CD4-positive, alpha-beta memory T cell (primary cell): ENCODE measurements around the gene HOXB2. TPM values are rescaled to one million over a fixed set of nuclear protein-coding genes. Genes with fewer than 3 reads are reported as not detected.

ENCODE experiments used
- CTCF ChIA-PET: fragments of 350-600 bp; sonication (Branson Sonifier 250); formaldehyde crosslinking; loops from one replicate; lab custom pipeline; 2021; ENCODE audit warnings: inconsistent platforms; ENCODE audit not compliant: partially characterized antibody; lab: Charles Lee
- POLR2A ChIA-PET: fragments of 350-600 bp; sonication (Branson Sonifier 250); formaldehyde crosslinking; loops from one replicate; lab custom pipeline; 2021; ENCODE audit not compliant: partially characterized antibody; lab: Charles Lee
- DNase-seq, 5 donors: peaks; one replicate each; pipeline versions ENCODE4 v3.0.0 to v3.0.0-alpha.2; 2020 to 2022; ENCODE audit warnings: mixed read lengths in 1 of 5
- H3K27ac ChIP-seq: one replicate; pipeline ENCODE4 v1.7.0; 2013; ENCODE audit warnings: low read depth, low read length
- H3K27me3 ChIP-seq: 2 replicates; pipeline ENCODE4 v1.7.0; 2013; ENCODE audit warnings: mild to moderate bottlenecking, low read length, moderate library complexity; ENCODE audit not compliant: insufficient read depth
- H3K36me3 ChIP-seq: 2 replicates; pipeline ENCODE4 v1.7.0; 2013; ENCODE audit warnings: mild to moderate bottlenecking, low read length, moderate library complexity; ENCODE audit not compliant: insufficient read depth
- H3K4me1 ChIP-seq: 2 replicates; pipeline ENCODE4 v1.7.0; 2013; ENCODE audit warnings: mild to moderate bottlenecking, low read length, moderate library complexity; ENCODE audit not compliant: insufficient read depth
- H3K4me3 ChIP-seq, 2 donors: one replicate each; pipeline ENCODE4 v1.7.0; 2013; ENCODE audit warnings: low read length in 2 of 2, mild to moderate bottlenecking in 1 of 2
- H3K9me3 ChIP-seq, 2 donors: one replicate each; pipeline ENCODE4 v1.7.0; 2013; ENCODE audit warnings: low read length in 2 of 2, control low read depth in 1 of 2; ENCODE audit not compliant: control insufficient read depth in 1 of 2
- H3K27ac Mint-ChIP-seq, 7 donors: one replicate each; pipeline ENCODE4 v1.8.0; 2020 to 2021; ENCODE audit warnings: mixed read lengths in 7 of 7, mild to moderate bottlenecking in 6 of 7, inconsistent platforms in 3 of 7, moderate library complexity in 3 of 7
- H3K27me3 Mint-ChIP-seq, 2 donors: one replicate each; pipeline ENCODE4 v1.8.0; 2020 to 2021; ENCODE audit warnings: mixed read lengths in 2 of 2
- H3K36me3 Mint-ChIP-seq, 2 donors: one replicate each; pipeline ENCODE4 v1.8.0; 2020 to 2021; ENCODE audit warnings: mixed read lengths in 2 of 2, inconsistent platforms in 1 of 2, mild to moderate bottlenecking in 1 of 2
- H3K4me1 Mint-ChIP-seq, 4 donors: one replicate each; pipeline ENCODE4 v1.8.0; 2020 to 2021; ENCODE audit warnings: mixed read lengths in 4 of 4, mild to moderate bottlenecking in 1 of 4
- H3K4me3 Mint-ChIP-seq, 8 donors: one replicate each; pipeline ENCODE4 v1.8.0; 2020 to 2021; ENCODE audit warnings: mixed read lengths in 8 of 8, mild to moderate bottlenecking in 7 of 8, moderate library complexity in 6 of 8, inconsistent platforms in 3 of 8
- H3K9me3 Mint-ChIP-seq, 8 donors: one replicate each; pipeline ENCODE4 v1.8.0; 2020 to 2021; ENCODE audit warnings: mixed read lengths in 8 of 8, mild to moderate bottlenecking in 5 of 8, inconsistent platforms in 3 of 8, moderate library complexity in 1 of 8
- intact Hi-C: fragments of 100-400 bp; cut with micrococcal nuclease; formaldehyde crosslinking; loops from one replicate; pipeline ENCODE4 v1.15.1; 2023
- polyA plus RNA-seq, 2 donors: library from polyadenylated mRNA; unstranded; fragments of 300-500 nt; fragmentation: Illumina TruSeq; gene quantifications; one replicate each; pipeline ENCODE4 v1.2.3, GENCODE V29; 2021
- total RNA-seq, 2 experiments: library from RNA; stranded (reverse); gene quantifications; one replicate each; pipeline ENCODE4 v1.2.3, GENCODE V29; 2021

The HOXB2 gene
- total and polyA plus RNA-seq, 4 experiments from 2014 or later = 12.7 to 39.2 (median 35.4) TPM

DNA sequence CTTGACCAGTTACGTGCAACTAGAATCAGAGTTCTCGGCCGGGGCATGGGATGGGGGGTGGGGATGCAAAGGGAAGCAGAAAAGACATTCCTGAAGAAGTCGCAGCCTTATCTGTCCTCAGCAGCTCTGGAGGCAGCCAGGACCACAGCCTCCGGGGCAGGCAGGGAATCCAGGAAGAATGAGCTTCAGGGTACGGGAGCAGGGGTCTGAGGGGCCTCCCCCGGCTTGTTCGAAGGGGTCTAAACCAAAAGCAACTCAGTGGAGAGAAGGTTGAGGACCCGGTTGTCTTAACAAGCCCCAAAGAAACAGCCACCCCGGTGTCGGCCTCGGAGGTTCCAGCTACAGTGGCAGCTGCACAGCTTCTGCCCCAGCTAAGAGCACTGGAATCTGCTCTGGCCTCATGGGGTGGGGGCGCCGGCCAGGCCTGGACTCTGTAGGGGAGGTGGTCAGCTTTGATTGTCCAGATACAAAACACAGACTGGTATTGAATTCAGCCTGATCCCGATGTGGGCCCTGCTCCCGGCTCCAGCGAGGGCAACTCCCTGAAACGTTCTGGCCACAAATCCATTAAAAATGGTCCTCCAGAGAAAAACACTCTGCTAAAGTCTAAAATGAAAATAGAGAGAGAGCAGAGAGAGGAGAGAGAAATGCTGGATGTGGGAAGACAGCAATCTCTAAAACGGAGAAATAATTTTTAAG is 25.6 kb upstream of the HOXB2 start:
- POLR2A ChIA-PET = interaction anchor here (0.5 to 0.8 kb wide), 3 partner anchors 24 to 65 kb away, joined by 3 read pairs; no protein-coding TSS in a partner anchor
- Histone ChIP-seq H3K27me3 (no peaks in the 10 kb centered on the region), H3K4me3 (no peak overlapping the region), H3K4me1 (peaks cover 3% of the 10 kb centered on the region), H3K9me3 (no peaks in the 10 kb centered on the region), H3K27ac (no peak overlapping the region), H3K36me3 (no peaks in the 10 kb centered on the region)
- intact Hi-C loops = no loop called here
- Mint-ChIP-seq H3K4me3 (no peak overlapping the region), H3K27ac (no peak overlapping the region), H3K9me3 (no peaks in the 10 kb centered on the region), H3K36me3 (peaks cover 0 to 4% of the 10 kb centered on the region in 2 donors), H3K27me3 (peaks cover 0 to 11% of the 10 kb centered on the region in 2 donors), H3K4me1 (peaks cover 1 to 12% (median 8%) of the 10 kb centered on the region in 4 donors)
- no peak for DNase-seq
- CTCF ChIA-PET = interaction anchor here (1.2 kb wide), 1 partner anchor 23 kb away, joined by 3 read pairs; the partner anchor contains the start of gene HOXB5

- Histone ChIP-seq H3K36me3 (no peaks in the 10 kb centered on the region), H3K9me3 (no peaks in the 10 kb centered on the region), H3K27ac (no peak overlapping the region), H3K4me3 (no peak overlapping the region), H3K4me1 (peaks cover 3% of the 10 kb centered on the region), H3K27me3 (no peaks in the 10 kb centered on the region)
- peaks cover under 1 to 11% of the 10 kb centered on the region in 2 donors for H3K27me3 Mint-ChIP-seq
- H3K27ac Mint-ChIP-seq = no peak overlapping the region
- peaks cover 0 to 4% of the 10 kb centered on the region in 2 donors for H3K36me3 Mint-ChIP-seq
- CTCF ChIA-PET = interaction anchor here (1.2 kb wide), 1 partner anchor 23 kb away, joined by 3 read pairs; the partner anchor contains the start of gene HOXB5
- intact Hi-C loops = no loop called here
- DNase-seq = no peak
- H3K4me1 Mint-ChIP-seq = peaks cover 1 to 9% (median 8%) of the 10 kb centered on the region in 4 donors
- POLR2A ChIA-PET = interaction anchor here (0.5 to 0.8 kb wide), 4 partner anchors 24 to 233 kb away, joined by 3 read pairs; no protein-coding TSS in a partner anchor
- H3K9me3 Mint-ChIP-seq = no peaks in the 10 kb centered on the region
- no peak overlapping the region for H3K4me3 Mint-ChIP-seq
These were observed 24.9 kb upstream of the HOXB2 start for GRCh38 chr17:48569674-48570324.

GRCh38 chr17:48569240-48569582 is 24.3 kb upstream of the HOXB2 start:
- Histone ChIP-seq H3K27ac (no peak overlapping the region), H3K4me3 (no peak overlapping the region), H3K9me3 (no peaks in the 10 kb centered on the region), H3K27me3 (no peaks in the 10 kb centered on the region), H3K36me3 (no peaks in the 10 kb centered on the region), H3K4me1 (peaks cover 3% of the 10 kb centered on the region)
- Mint-ChIP-seq H3K4me3 (peak overlapping the region in 1 of 8 donors; percentile 27), H3K4me1 (peaks cover 1 to 9% (median 8%) of the 10 kb centered on the region in 4 donors), H3K9me3 (no peaks in the 10 kb centered on the region), H3K36me3 (peaks cover 0 to 4% of the 10 kb centered on the region in 2 donors), H3K27ac (peak overlapping the region in 1 of 7 donors; percentile 48), H3K27me3 (peaks cover 1 to 11% of the 10 kb centered on the region in 2 donors)
- DNase-seq = no peak
- POLR2A ChIA-PET = interaction anchor here (0.6 to 0.8 kb wide), 2 partner anchors 28 to 232 kb away, joined by 3 read pairs; no protein-coding TSS in a partner anchor
- CTCF ChIA-PET = interaction anchor here (1.2 kb wide), 1 partner anchor 24 kb away, joined by 3 read pairs; the partner anchor contains the start of gene HOXB5
- intact Hi-C loops = no loop called here

DNA sequence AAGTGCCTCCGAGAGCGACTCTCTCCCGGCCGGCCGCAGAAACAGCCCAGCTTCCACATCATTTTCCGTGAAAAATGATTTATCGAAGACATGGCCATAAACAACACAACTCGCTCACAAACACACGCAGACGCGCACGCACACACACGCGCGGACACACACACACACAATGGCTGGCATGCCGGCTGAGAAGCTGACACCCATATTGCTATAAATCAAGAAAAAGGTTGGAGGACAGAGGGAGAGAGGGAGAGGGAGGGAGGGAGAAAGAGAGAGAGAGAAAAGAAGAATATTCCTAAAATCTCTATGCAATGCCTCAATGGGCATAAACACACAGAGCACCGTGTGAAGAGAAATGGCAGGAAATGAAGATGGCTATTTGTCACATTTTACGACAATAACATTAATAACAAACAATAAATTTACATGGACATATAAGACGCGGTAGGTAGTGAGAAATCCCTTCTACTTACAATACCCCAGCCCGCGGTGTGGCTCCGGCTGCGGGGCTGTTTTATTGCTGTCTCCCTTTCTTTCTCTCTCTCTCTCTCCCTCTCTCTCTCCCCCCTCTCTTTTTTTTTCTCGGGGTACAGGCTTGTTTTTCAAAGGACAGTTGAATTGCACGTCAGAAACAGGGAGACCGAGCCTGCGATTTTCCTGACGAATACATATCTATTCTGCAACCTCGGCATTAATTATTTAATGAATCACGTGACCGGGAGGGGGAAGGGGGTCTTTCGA is 23.8 kb upstream of the HOXB2 start:
- ChIA-PET CTCF (interaction anchor here (1.3 to 1.4 kb wide), 2 partner anchors 23 to 56 kb away, joined by 3 to 5 read pairs; no protein-coding TSS in a partner anchor), POLR2A (interaction anchor here (0.6 kb wide), 1 partner anchor 232 kb away, joined by 3 read pairs; no protein-coding TSS in a partner anchor)
- peaks cover 3% of the 10 kb centered on the region for H3K4me1 ChIP-seq
- no peaks in the 10 kb centered on the region for H3K27me3 ChIP-seq
- H3K36me3 Mint-ChIP-seq = peaks cover 0 to 4% of the 10 kb centered on the region in 2 donors
- H3K27me3 Mint-ChIP-seq = peaks cover 1 to 11% of the 10 kb centered on the region in 2 donors
- H3K4me3 ChIP-seq = no peak overlapping the region
- peak overlapping the region in 5 of 8 donors; percentile 0 to 39 (median 13) for H3K4me3 Mint-ChIP-seq
- H3K4me1 Mint-ChIP-seq = peaks cover 1 to 9% (median 8%) of the 10 kb centered on the region in 4 donors
- intact Hi-C loops = no loop called here
- no peak overlapping the region for H3K27ac Mint-ChIP-seq
- DNase-seq = no peak
- no peaks in the 10 kb centered on the region for H3K9me3 Mint-ChIP-seq
- H3K27ac ChIP-seq = no peak overlapping the region
- H3K36me3 ChIP-seq = no peaks in the 10 kb centered on the region
- no peaks in the 10 kb centered on the region for H3K9me3 ChIP-seq

GRCh38 chr17:48567646-48568354 is 22.9 kb upstream of the HOXB2 start:
- Histone ChIP-seq H3K27ac (no peak overlapping the region), H3K36me3 (no peaks in the 10 kb centered on the region), H3K9me3 (no peaks in the 10 kb centered on the region), H3K4me3 (no peak overlapping the region), H3K27me3 (no peaks in the 10 kb centered on the region), H3K4me1 (peaks cover 3% of the 10 kb centered on the region)
- intact Hi-C loops = no loop called here
- POLR2A ChIA-PET = no interaction called here
- Mint-ChIP-seq H3K4me1 (peaks cover 1 to 9% (median 6%) of the 10 kb centered on the region in 4 donors), H3K27me3 (peaks cover 3 to 11% of the 10 kb centered on the region in 2 donors), H3K27ac (no peak overlapping the region), H3K9me3 (no peaks in the 10 kb centered on the region), H3K4me3 (no peak overlapping the region), H3K36me3 (peaks cover 0 to 4% of the 10 kb centered on the region in 2 donors)
- CTCF ChIA-PET = interaction anchor here (1.3 to 1.4 kb wide), 2 partner anchors 22 to 55 kb away, joined by 3 to 5 read pairs; no protein-coding TSS in a partner anchor
- no peak for DNase-seq

DNA sequence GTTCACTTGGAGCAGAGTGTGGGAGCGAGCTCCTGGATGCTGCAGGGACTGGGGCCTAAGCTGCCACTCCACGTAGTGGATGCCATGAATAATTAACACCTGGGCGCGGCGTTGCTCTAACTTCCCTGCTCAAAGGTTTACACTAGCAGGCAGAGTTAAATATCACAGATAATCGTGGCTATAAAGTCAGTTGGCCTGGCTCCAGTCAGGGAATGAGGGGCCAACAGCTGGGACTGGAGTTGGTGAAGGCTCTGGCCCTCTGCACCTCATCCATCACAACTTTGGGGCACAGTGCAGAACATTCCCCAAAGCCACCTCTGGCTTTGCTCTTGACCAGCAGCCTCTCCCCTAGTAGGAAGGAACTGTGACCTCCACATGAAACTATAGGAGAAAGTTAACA is 22.3 kb upstream of the HOXB2 start:
- intact Hi-C loops = no loop called here
- no peaks in the 10 kb centered on the region for H3K9me3 Mint-ChIP-seq
- H3K9me3 ChIP-seq = no peaks in the 10 kb centered on the region
- peaks cover 6% of the 10 kb centered on the region for H3K4me1 ChIP-seq
- no peak overlapping the region for H3K27ac ChIP-seq
- H3K36me3 Mint-ChIP-seq = peaks cover 0 to 4% of the 10 kb centered on the region in 2 donors
- H3K27me3 ChIP-seq = no peaks in the 10 kb centered on the region
- no peaks in the 10 kb centered on the region for H3K36me3 ChIP-seq
- ChIA-PET CTCF (interaction anchor here (1.3 to 1.4 kb wide), 2 partner anchors 21 to 54 kb away, joined by 3 to 5 read pairs; no protein-coding TSS in a partner anchor), POLR2A (no interaction called here)
- DNase-seq = no peak
- no peak overlapping the region for H3K4me3 ChIP-seq
- peaks cover 3 to 11% of the 10 kb centered on the region in 2 donors for H3K27me3 Mint-ChIP-seq
- H3K27ac Mint-ChIP-seq = no peak overlapping the region
- H3K4me3 Mint-ChIP-seq = no peak overlapping the region
- H3K4me1 Mint-ChIP-seq = peaks cover 3 to 11% (median 6%) of the 10 kb centered on the region in 4 donors
